Central memory CD8-positive, alpha-beta T cell (primary cell): ENCODE results near the gene TAF1A.
A peak's percentile ranks its signal among the peaks of the same experiment; 100 is the strongest.

Experiments
- ATAC-seq: fragments of 150-1000 bp; cut with Tn5 transposase; replicated peaks from 2 replicates; pipeline ENCODE4 v1.10.0; 2022; ENCODE audit warnings: mild to moderate bottlenecking, moderate FRiP score, moderate number of reproducible peaks; ENCODE audit not compliant: poor library complexity, severe bottlenecking; ENCODE audit errors: extremely low read depth
- DNase-seq, 2 donors: peaks; one replicate each; pipeline ENCODE4 v3.0.0; 2021; ENCODE audit warnings: low spot score in 2 of 2
- H3K27ac Mint-ChIP-seq: one replicate; pipeline ENCODE4 v1.8.0; 2022; ENCODE audit warnings: low read depth, mild to moderate bottlenecking, moderate library complexity, mixed read lengths
- H3K27me3 Mint-ChIP-seq: one replicate; pipeline ENCODE4 v1.8.0; 2022; ENCODE audit warnings: mixed read lengths
- H3K36me3 Mint-ChIP-seq: one replicate; pipeline ENCODE4 v1.8.0; 2022; ENCODE audit warnings: mild to moderate bottlenecking, moderate library complexity, mixed read lengths; ENCODE audit not compliant: insufficient read depth
- H3K4me1 Mint-ChIP-seq: one replicate; pipeline ENCODE4 v1.8.0; 2022; ENCODE audit warnings: mixed read lengths
- H3K4me3 Mint-ChIP-seq: one replicate; pipeline ENCODE4 v1.8.0; 2022; ENCODE audit warnings: mild to moderate bottlenecking, moderate library complexity, mixed read lengths
- H3K9me3 Mint-ChIP-seq: one replicate; pipeline ENCODE4 v1.8.0; 2022; ENCODE audit warnings: mixed read lengths

The TAF1A gene

GRCh38 chr1:222546548-222547259 lies 43.0 kb downstream of the TAF1A start:
- Mint-ChIP-seq H3K9me3 (no peaks in the 10 kb centered on the region), H3K27ac (no peak overlapping the region), H3K4me3 (no peak overlapping the region), H3K36me3 (no peaks in the 10 kb centered on the region), H3K4me1 (no peaks in the 10 kb centered on the region), H3K27me3 (peaks cover 36% of the 10 kb centered on the region)
- no peak for DNase-seq
- no peak for ATAC-seq

GRCh38 chr1:222546091-222546490 lies 43.6 kb downstream of the TAF1A start:
- H3K4me3 Mint-ChIP-seq: no peak overlapping the region
- H3K36me3 Mint-ChIP-seq: no peaks in the 10 kb centered on the region
- H3K27me3 Mint-ChIP-seq: peaks cover 36% of the 10 kb centered on the region
- ATAC-seq: no peak
- DNase-seq: no peak
- no peaks in the 10 kb centered on the region for H3K9me3 Mint-ChIP-seq
- H3K27ac Mint-ChIP-seq: no peak overlapping the region
- no peaks in the 10 kb centered on the region for H3K4me1 Mint-ChIP-seq

- peaks cover 36% of the 10 kb centered on the region for H3K27me3 Mint-ChIP-seq
Measured at GRCh38 chr1:222543817-222544216, 45.9 kb downstream of the TAF1A start.

GRCh38 chr1:222540598-222540995 lies 49.1 kb downstream of the TAF1A start:
- no peak for ATAC-seq
- no peak overlapping the region for H3K27ac Mint-ChIP-seq
- no peaks in the 10 kb centered on the region for H3K9me3 Mint-ChIP-seq
- no peak for DNase-seq
- peaks cover 28% of the 10 kb centered on the region for H3K27me3 Mint-ChIP-seq
- H3K4me1 Mint-ChIP-seq: no peaks in the 10 kb centered on the region
- no peak overlapping the region for H3K4me3 Mint-ChIP-seq
- H3K36me3 Mint-ChIP-seq: no peaks in the 10 kb centered on the region

More at GRCh38 chr1:222543817-222544216, 45.9 kb downstream of the TAF1A start:
- ATAC-seq: no peak
- H3K4me3 Mint-ChIP-seq: no peak overlapping the region
- no peaks in the 10 kb centered on the region for H3K9me3 Mint-ChIP-seq
- no peak for DNase-seq
- H3K36me3 Mint-ChIP-seq: no peaks in the 10 kb centered on the region
- H3K4me1 Mint-ChIP-seq: no peaks in the 10 kb centered on the region
- H3K27ac Mint-ChIP-seq: no peak overlapping the region

- Mint-ChIP-seq H3K4me1 (no peaks in the 10 kb centered on the region), H3K36me3 (no peaks in the 10 kb centered on the region), H3K9me3 (no peaks in the 10 kb centered on the region), H3K27ac (peak overlapping the region; percentile 8), H3K27me3 (peaks cover 23% of the 10 kb centered on the region), H3K4me3 (no peak overlapping the region)
- ATAC-seq (no peak), DNase-seq (no peak)
Measured at GRCh38 chr1:222539951-222540597, 49.7 kb downstream of the TAF1A start.

- peaks cover 25% of the 10 kb centered on the region for H3K27me3 Mint-ChIP-seq
- H3K9me3 Mint-ChIP-seq: no peaks in the 10 kb centered on the region
- H3K4me1 Mint-ChIP-seq: no peaks in the 10 kb centered on the region
- DNase-seq (no peak), ATAC-seq (no peak)
- H3K36me3 Mint-ChIP-seq: no peaks in the 10 kb centered on the region
- no peak overlapping the region for H3K27ac Mint-ChIP-seq
- no peak overlapping the region for H3K4me3 Mint-ChIP-seq
Measured at GRCh38 chr1:222535455-222535854, 54.3 kb downstream of the TAF1A start.

GRCh38 chr1:222530852-222531251 lies 58.9 kb downstream of the TAF1A start:
- DNase-seq (no peak), ATAC-seq (no peak)
- H3K9me3 Mint-ChIP-seq: peaks cover 5% of the 10 kb centered on the region
- no peaks in the 10 kb centered on the region for H3K4me1 Mint-ChIP-seq
- H3K4me3 Mint-ChIP-seq: no peak overlapping the region
- H3K36me3 Mint-ChIP-seq: no peaks in the 10 kb centered on the region
- peaks cover 54% of the 10 kb centered on the region for H3K27me3 Mint-ChIP-seq
- no peak overlapping the region for H3K27ac Mint-ChIP-seq

GRCh38 chr1:222529916-222530315 lies 59.8 kb downstream of the TAF1A start:
- DNase-seq (no peak), ATAC-seq (no peak)
- H3K27ac Mint-ChIP-seq: no peak overlapping the region
- H3K27me3 Mint-ChIP-seq: peaks cover 64% of the 10 kb centered on the region
- H3K4me3 Mint-ChIP-seq: no peak overlapping the region
- peaks cover 5% of the 10 kb centered on the region for H3K9me3 Mint-ChIP-seq
- H3K4me1 Mint-ChIP-seq: no peaks in the 10 kb centered on the region
- H3K36me3 Mint-ChIP-seq: no peaks in the 10 kb centered on the region

- Mint-ChIP-seq H3K4me3 (no peak overlapping the region), H3K27ac (no peak overlapping the region), H3K9me3 (peaks cover 5% of the 10 kb centered on the region), H3K27me3 (peaks cover 68% of the 10 kb centered on the region), H3K36me3 (no peaks in the 10 kb centered on the region), H3K4me1 (no peaks in the 10 kb centered on the region)
- ATAC-seq (no peak), DNase-seq (no peak)
Measured at GRCh38 chr1:222529181-222529580, 60.6 kb downstream of the TAF1A start.

GRCh38 chr1:222525951-222526350 lies 63.8 kb downstream of the TAF1A start:
- H3K9me3 Mint-ChIP-seq: peaks cover 5% of the 10 kb centered on the region
- H3K4me1 Mint-ChIP-seq: no peaks in the 10 kb centered on the region
- DNase-seq: no peak
- no peak overlapping the region for H3K27ac Mint-ChIP-seq
- H3K4me3 Mint-ChIP-seq: no peak overlapping the region
- peaks cover 76% of the 10 kb centered on the region for H3K27me3 Mint-ChIP-seq
- no peak for ATAC-seq
- no peaks in the 10 kb centered on the region for H3K36me3 Mint-ChIP-seq

- H3K4me3 Mint-ChIP-seq: no peak overlapping the region
- no peaks in the 10 kb centered on the region for H3K4me1 Mint-ChIP-seq
- peaks cover 5% of the 10 kb centered on the region for H3K9me3 Mint-ChIP-seq
- H3K36me3 Mint-ChIP-seq: peaks cover 1% of the 10 kb centered on the region
- H3K27me3 Mint-ChIP-seq: peaks cover 65% of the 10 kb centered on the region
- DNase-seq: no peak
- ATAC-seq: no peak
- no peak overlapping the region for H3K27ac Mint-ChIP-seq
Measured at GRCh38 chr1:222523852-222524251, 65.9 kb downstream of the TAF1A start.

GRCh38 chr1:222522105-222522915 lies 67.4 kb downstream of the TAF1A start:
- Mint-ChIP-seq H3K36me3 (peaks cover 1% of the 10 kb centered on the region), H3K4me1 (no peaks in the 10 kb centered on the region), H3K27ac (no peak overlapping the region), H3K9me3 (peaks cover 1% of the 10 kb centered on the region), H3K27me3 (peaks cover 57% of the 10 kb centered on the region), H3K4me3 (no peak overlapping the region)
- DNase-seq (no peak), ATAC-seq (no peak)
